Suprapubic skin (tissue), 4 donors: Measurements from ENCODE around the gene PHF20.

Experiments
- POLR2A ChIP-seq, 2 donors: fragments of 450-650 bp; IDR thresholded peaks; one replicate each; pipeline ENCODE4 v1.6.1; 2017; ENCODE audit warnings: antibody characterized with exemption in 2 of 2, mild to moderate bottlenecking in 2 of 2, moderate library complexity in 2 of 2
- POLR2AphosphoS5 ChIP-seq, 3 donors: sonication (generic); formaldehyde crosslinking; IDR thresholded peaks; one replicate each; pipeline ENCODE4 v1.6.1; 2017; ENCODE audit warnings: antibody characterized with exemption in 3 of 3
- TF ChIP-seq, protein P1 (sequence below), 2 donors: fragments of 200-600 bp in 1 of 2; fragments of 450-650 bp in 1 of 2; sonication (generic) in 1 of 2; IDR thresholded peaks; one replicate each; pipeline ENCODE4 v1.5.1; 2016 to 2019; ENCODE audit warnings: antibody characterized with exemption in 2 of 2, mild to moderate bottlenecking in 1 of 2, moderate library complexity in 1 of 2

DNA sequence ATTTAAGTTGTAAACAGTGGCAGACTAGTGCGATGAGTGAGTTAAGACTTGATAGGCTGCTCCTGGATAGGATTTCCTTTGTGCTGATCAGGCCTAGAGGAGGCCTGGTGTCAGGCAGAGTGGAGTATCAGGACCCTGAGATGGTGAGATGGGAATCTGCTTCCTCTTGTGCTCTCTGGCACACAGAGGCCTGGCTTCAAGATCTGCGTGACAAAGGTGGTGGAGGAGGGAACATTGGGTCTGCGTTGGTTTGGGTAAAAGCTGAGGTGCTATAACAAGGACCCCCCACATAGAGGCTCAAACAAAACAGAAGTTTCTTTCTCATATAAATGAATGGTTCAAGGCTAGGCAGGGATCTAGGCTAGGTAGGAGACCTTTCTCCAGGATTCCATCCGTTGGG, 162.2 kb downstream of the PHF20 start:
- TF ChIP-seq, protein P1, sequence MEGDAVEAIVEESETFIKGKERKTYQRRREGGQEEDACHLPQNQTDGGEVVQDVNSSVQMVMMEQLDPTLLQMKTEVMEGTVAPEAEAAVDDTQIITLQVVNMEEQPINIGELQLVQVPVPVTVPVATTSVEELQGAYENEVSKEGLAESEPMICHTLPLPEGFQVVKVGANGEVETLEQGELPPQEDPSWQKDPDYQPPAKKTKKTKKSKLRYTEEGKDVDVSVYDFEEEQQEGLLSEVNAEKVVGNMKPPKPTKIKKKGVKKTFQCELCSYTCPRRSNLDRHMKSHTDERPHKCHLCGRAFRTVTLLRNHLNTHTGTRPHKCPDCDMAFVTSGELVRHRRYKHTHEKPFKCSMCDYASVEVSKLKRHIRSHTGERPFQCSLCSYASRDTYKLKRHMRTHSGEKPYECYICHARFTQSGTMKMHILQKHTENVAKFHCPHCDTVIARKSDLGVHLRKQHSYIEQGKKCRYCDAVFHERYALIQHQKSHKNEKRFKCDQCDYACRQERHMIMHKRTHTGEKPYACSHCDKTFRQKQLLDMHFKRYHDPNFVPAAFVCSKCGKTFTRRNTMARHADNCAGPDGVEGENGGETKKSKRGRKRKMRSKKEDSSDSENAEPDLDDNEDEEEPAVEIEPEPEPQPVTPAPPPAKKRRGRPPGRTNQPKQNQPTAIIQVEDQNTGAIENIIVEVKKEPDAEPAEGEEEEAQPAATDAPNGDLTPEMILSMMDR (IDR thresholded peaks at IDR 0.05): no peak
- TF ChIP-seq POLR2A (IDR thresholded peaks at IDR 0.05) (no peak), POLR2AphosphoS5 (IDR thresholded peaks at IDR 0.05) (no peak)
